Keratinocyte (primary cell): ENCODE data around the gene TIAM1. TPM values are rescaled to one million over a fixed set of nuclear protein-coding genes. Genes with fewer than 3 reads are reported as not detected.

Source experiments
- DNase-seq: peaks from one replicate; pipeline ENCODE4 v3.0.0-alpha.2; 2011; ENCODE audit warnings: low read depth, missing footprints, low spot score
- FAIRE-seq: peaks from 2 replicates; lab custom pipeline; 2011; peaks lifted over from hg19 to GRCh38; lab: Jason Lieb, UNC
- H2AFZ ChIP-seq: 2 replicates; pipeline ENCODE4 v1.6.0; 2012; ENCODE audit warnings: low read length, control low read depth, inconsistent platforms; ENCODE audit not compliant: control insufficient read depth
- H3K27ac ChIP-seq: 2 replicates; pipeline ENCODE4 v1.5.1; 2011; ENCODE audit warnings: low read length; ENCODE audit not compliant: control insufficient read depth, insufficient read depth
- H3K27me3 ChIP-seq: 3 replicates; pipeline ENCODE4 v1.6.0; 2011; ENCODE audit warnings: low read length; ENCODE audit not compliant: control insufficient read depth, insufficient read depth; ENCODE audit errors: extremely low read depth
- H3K36me3 ChIP-seq, 2 experiments: 2 replicates in 1 of 2; 3 replicates in 1 of 2; pipeline ENCODE4 v1.5.1; 2011; ENCODE audit warnings: low read length in 2 of 2, mild to moderate bottlenecking in 1 of 2; ENCODE audit not compliant: control insufficient read depth in 2 of 2, insufficient read depth in 2 of 2; ENCODE audit errors: extremely low read depth in 1 of 2
- H3K4me1 ChIP-seq: 3 replicates; pipeline ENCODE4 v1.5.1; 2011; ENCODE audit warnings: low read length; ENCODE audit not compliant: control insufficient read depth, insufficient read depth; ENCODE audit errors: extremely low read depth
- H3K4me2 ChIP-seq: 3 replicates; pipeline ENCODE4 v1.6.0; 2011; ENCODE audit warnings: low read depth, low read length; ENCODE audit not compliant: control insufficient read depth, insufficient read depth; ENCODE audit errors: extremely low read depth
- H3K4me3 ChIP-seq, 3 experiments: fragments of 200-600 bp in 1 of 3; sonication (generic) in 1 of 3; 2 replicates in 2 of 3; 3 replicates in 1 of 3; pipeline ENCODE4 v1.5.1; 2011 to 2016; ENCODE audit warnings: low read length in 3 of 3, mild to moderate bottlenecking in 3 of 3, control low read depth in 2 of 3, inconsistent platforms in 1 of 3, low read depth in 1 of 3, mixed read lengths in 1 of 3, mixed run types in 1 of 3, moderate library complexity in 1 of 3; ENCODE audit not compliant: control insufficient read depth in 2 of 3, insufficient read depth in 2 of 3; ENCODE audit errors: extremely low read depth in 1 of 3
- H3K79me2 ChIP-seq: 2 replicates; pipeline ENCODE4 v1.6.0; 2012; ENCODE audit warnings: low read length; ENCODE audit not compliant: control insufficient read depth, insufficient read depth
- H3K9ac ChIP-seq: 3 replicates; pipeline ENCODE4 v1.6.0; 2011; ENCODE audit warnings: low read length; ENCODE audit not compliant: control insufficient read depth, insufficient read depth; ENCODE audit errors: extremely low read depth
- H3K9me1 ChIP-seq: 3 replicates; pipeline ENCODE4 v1.6.0; 2011; ENCODE audit warnings: low read length; ENCODE audit not compliant: control insufficient read depth, insufficient read depth; ENCODE audit errors: extremely low read depth
- H3K9me3 ChIP-seq: 2 replicates; pipeline ENCODE4 v1.5.1; 2012; ENCODE audit warnings: low read depth, low read length; ENCODE audit not compliant: control insufficient read depth
- H4K20me1 ChIP-seq: 3 replicates; pipeline ENCODE4 v1.6.0; 2011; ENCODE audit warnings: low read length; ENCODE audit not compliant: control insufficient read depth, insufficient read depth; ENCODE audit errors: extremely low read depth
- CTCF ChIP-seq, 3 experiments: IDR thresholded peaks in 1 of 3; conservative IDR thresholded peaks in 1 of 3; optimal IDR thresholded peaks in 1 of 3; 2 replicates in 2 of 3; 3 replicates in 1 of 3; pipeline versions ENCODE3 to v1.5.1; 2011; ENCODE audit warnings: low read length in 3 of 3, mild to moderate bottlenecking in 3 of 3, moderate library complexity in 2 of 3, control low read depth in 1 of 3, inconsistent platforms in 1 of 3; ENCODE audit not compliant: insufficient read depth in 2 of 3; ENCODE audit errors: extremely low read depth in 1 of 3
- EZH2 ChIP-seq: IDR thresholded peaks from one replicate; pipeline ENCODE4 v1.6.1; 2012; ENCODE audit warnings: inconsistent platforms, mild to moderate bottlenecking, low read length, moderate library complexity
- dilution Hi-C: fragments of 300-500 bp; cut with MboI; formaldehyde crosslinking; loops from one replicate; pipeline ENCODE4 v1.7.0; 2020; ENCODE audit warnings: low sequenced_read_pairs; ENCODE audit not compliant: extremely low pct_ligation_motif_present
- polyA plus RNA-seq, 5 experiments: library from polyadenylated mRNA; depleted of rRNA in 3 of 5; stranded (reverse) in 3 of 5; stranded (forward) in 1 of 5; unstranded in 1 of 5; fragments of >200 nt; gene quantifications; 1 replicate in 1 of 5; 2 replicates in 3 of 5; 3 replicates in 1 of 5; pipeline versions ENCODE4 v1.2.1 to v1.2.3, GENCODE V29; 2011 to 2012; ENCODE audit warnings: missing spikeins in 2 of 5, low read depth in 1 of 5, low replicate concordance in 1 of 5

The TIAM1 gene
- polyA plus RNA-seq, 1 donor (not counting 4 experiments of a cell fraction or from before 2014, with no cell fraction given) = 8.3 TPM

DNA sequence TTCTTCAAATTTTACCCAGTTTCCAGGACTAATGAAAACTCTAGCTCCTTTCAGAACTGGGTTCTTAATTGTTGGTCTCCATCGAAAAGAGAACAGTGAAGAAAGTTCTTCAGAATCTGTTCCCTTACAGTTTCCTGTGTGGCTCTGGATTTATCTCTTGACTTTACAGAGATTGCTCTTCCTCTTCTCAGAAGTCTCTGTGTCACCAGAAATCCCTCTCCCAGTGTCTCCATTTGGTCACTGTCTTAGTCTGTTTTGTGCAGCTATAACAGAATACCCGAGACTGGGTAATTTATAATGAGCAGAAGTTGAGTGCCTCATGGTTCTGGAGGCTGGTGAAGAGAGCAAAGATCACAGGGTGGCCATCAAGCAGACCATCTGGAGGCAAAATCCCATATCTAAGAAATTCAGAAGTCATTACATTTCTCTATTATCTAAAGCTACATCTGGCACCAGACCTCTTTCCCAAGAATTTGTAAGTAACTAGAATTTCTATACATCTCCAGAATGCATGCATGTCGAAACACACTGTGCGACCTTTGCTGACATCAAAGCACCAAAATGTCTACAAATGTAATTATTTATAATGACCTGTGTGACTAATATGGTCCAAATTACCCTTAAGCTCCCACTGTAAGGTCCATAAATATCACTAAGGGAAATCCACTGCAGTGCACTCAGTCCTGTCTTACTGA, 240.3 kb downstream of the TIAM1 start:
- no peak for FAIRE-seq
- Histone ChIP-seq H3K27me3 (peaks cover 4% of the 10 kb centered on the region), H3K27ac (no peak overlapping the region), H3K4me3 (no peak overlapping the region), H3K9me3 (no peaks in the 10 kb centered on the region), H3K79me2 (no peaks in the 10 kb centered on the region), H4K20me1 (peaks cover 1% of the 10 kb centered on the region), H3K36me3 (no peaks in the 10 kb centered on the region), H3K9ac (no peak overlapping the region), H3K4me1 (no peaks in the 10 kb centered on the region), H3K4me2 (no peak overlapping the region), H3K9me1 (no peaks in the 10 kb centered on the region), H2AFZ (no peak overlapping the region)
- DNase-seq = no peak
- dilution Hi-C loops = no loop called here
- TF ChIP-seq EZH2 (no peak), CTCF (optimal IDR thresholded peaks at IDR 0.05 in 1 of 3, IDR thresholded peaks at IDR 0.05 in 1 of 3, conservative IDR thresholded peaks at IDR 0.05 in 1 of 3; ENCODE audit: extremely low read depth in 1 of 3, insufficient read depth in 2 of 3, low read length in 3 of 3) (no peak)

- no peak overlapping the region for H3K4me2 ChIP-seq
- H2AFZ ChIP-seq = no peak overlapping the region
- TF ChIP-seq EZH2 (no peak), CTCF (optimal IDR thresholded peaks at IDR 0.05 in 1 of 3, IDR thresholded peaks at IDR 0.05 in 1 of 3, conservative IDR thresholded peaks at IDR 0.05 in 1 of 3; ENCODE audit: extremely low read depth in 1 of 3, insufficient read depth in 2 of 3, low read length in 3 of 3) (no peak)
- FAIRE-seq = no peak
- no peaks in the 10 kb centered on the region for H3K36me3 ChIP-seq
- peaks cover 5% of the 10 kb centered on the region for H3K27me3 ChIP-seq
- H4K20me1 ChIP-seq = peaks cover 3% of the 10 kb centered on the region
- no peak overlapping the region for H3K4me3 ChIP-seq
- no peaks in the 10 kb centered on the region for H3K9me3 ChIP-seq
- H3K79me2 ChIP-seq = no peaks in the 10 kb centered on the region
- no peak overlapping the region for H3K27ac ChIP-seq
- no peak overlapping the region for H3K9ac ChIP-seq
- DNase-seq = no peak
- H3K4me1 ChIP-seq = no peaks in the 10 kb centered on the region
- dilution Hi-C loops = no loop called here
- no peaks in the 10 kb centered on the region for H3K9me1 ChIP-seq
Observed at GRCh38 chr21:31103163-31103562, 240.9 kb downstream of the TIAM1 start.
